G401 (cell line): Measurements from ENCODE around the gene AOPEP. TPM values are rescaled to one million over a fixed set of nuclear protein-coding genes. Genes with fewer than 3 reads are reported as not detected.

ENCODE experiments used
- DNase-seq: peaks from one replicate; pipeline ENCODE4 v3.0.0-alpha.2; 2015; ENCODE audit warnings: low spot score
- in situ Hi-C: cut with HindIII; loops from 2 replicates; pipeline ENCODE4 v1.10.0; 2016; ENCODE audit warnings: low sequenced_read_pairs, mixed read lengths
- total RNA-seq: library from RNA; depleted of rRNA; stranded (reverse); fragments of >200 nt; shearing (Covaris generic); gene quantifications from 2 replicates; pipeline ENCODE4 v1.2.3, GENCODE V29; 2014

The AOPEP gene
- total RNA-seq, 1 experiment from 2014 or later = 23.8 TPM

- in situ Hi-C loops = no loop called here
Measured at GRCh38 chr9:95085036-95085770, 358.7 kb downstream of the AOPEP start.

DNA sequence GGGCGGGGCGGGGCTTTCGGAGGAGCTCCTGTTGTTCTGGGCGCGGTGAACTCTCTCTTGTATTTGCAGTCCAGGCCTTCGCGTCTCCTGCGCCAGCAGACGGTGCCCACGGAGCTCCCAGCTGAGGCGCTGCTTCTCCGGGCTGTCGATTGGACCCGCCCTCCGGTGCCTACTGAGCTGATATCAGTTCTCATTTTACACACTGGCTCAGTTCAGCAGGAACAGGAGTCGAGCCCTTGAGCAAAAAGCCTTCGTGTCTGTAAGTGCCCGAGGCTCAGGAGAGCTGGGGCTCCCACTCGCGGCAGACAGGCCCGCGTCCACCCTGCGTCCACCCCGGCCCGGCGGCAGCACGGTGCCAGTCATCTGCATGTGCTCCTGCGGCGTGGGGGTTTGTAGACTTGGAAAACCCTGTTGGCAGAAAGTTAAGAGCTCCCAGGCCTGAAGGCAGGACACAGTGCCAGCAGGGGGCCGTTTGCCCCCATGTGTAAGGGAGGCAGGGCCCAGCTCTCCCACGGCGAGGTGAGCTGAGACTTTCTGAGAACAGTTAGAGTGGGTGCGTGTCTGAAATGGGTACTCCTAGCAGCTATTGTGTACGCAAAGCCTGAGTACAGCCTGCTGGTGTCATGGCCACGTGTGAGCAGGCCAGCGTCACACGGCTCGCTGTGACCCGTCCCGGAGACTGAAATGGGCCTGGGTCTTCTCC is 359.5 kb downstream of the AOPEP start:
- no peak for DNase-seq
- in situ Hi-C loops = no loop called here

More at GRCh38 chr9:95085036-95085770, 358.7 kb downstream of the AOPEP start:
- peak; percentile 59 for DNase-seq

DNA sequence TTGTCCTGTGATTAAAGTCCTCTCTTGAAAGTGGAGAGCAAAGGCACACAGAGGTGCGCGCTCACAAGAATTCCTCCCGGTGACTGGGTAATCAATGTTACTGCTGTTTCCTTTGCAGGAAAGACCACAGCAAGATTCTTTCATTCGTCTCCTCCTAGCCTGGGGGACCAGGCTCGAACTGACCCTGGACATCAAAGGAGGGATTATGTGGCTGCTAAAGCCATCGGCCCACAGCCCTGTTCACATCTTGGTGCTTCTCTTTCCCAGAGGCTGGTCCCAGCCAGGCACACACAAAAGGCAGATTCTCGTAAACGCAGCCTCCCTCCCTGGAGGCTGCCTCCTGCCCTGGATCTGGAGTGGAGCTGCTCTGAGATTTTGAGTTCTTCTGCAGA is 360.1 kb downstream of the AOPEP start:
- in situ Hi-C loops = no loop called here
- no peak for DNase-seq

DNA sequence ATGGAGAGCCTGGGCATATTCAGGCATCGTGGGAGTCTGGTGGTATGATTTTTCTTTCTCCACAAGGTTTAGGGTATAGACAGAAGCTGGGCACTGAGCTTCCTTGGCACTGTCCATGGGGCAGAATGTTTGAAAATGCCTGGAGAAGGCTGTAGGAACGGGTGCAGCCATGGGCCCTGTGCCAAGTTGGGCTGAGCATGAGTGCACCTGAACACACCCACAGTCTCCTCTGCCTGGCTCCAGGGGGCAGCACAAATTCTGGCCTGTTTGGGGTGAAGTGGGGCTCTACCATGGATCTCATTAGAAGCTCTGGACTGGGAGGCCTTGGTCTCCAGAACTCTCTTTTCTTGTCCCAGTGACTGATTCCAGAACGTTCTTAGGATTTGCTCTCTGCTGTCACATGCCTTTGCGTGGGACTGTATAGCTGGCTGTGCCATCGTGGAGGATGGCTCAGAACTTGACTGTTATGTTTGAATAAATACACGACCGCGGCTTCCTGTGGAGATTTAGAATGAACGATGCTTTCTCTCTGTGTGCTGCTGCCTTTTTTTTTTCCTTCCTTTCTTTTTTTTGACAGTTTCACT is 361.3 kb downstream of the AOPEP start:
- no peak for DNase-seq
- in situ Hi-C loops = no loop called here

GRCh38 chr9:95088421-95089161 is 362.1 kb downstream of the AOPEP start:
- in situ Hi-C loops = no loop called here
- no peak for DNase-seq

GRCh38 chr9:95089257-95090022 is 362.9 kb downstream of the AOPEP start:
- no peak for DNase-seq
- in situ Hi-C loops = no loop called here

- peak; percentile 83 for DNase-seq
- in situ Hi-C loops = no loop called here
Measured at GRCh38 chr9:95090023-95090791, 363.7 kb downstream of the AOPEP start.

- no peak for DNase-seq
- in situ Hi-C loops = no loop called here
Measured at GRCh38 chr9:95090871-95091577, 364.5 kb downstream of the AOPEP start.

- no peak for DNase-seq
- in situ Hi-C loops = no loop called here
Measured at GRCh38 chr9:95091601-95092261, 365.2 kb downstream of the AOPEP start.

- no peak for DNase-seq
- in situ Hi-C loops = no loop called here
Measured at GRCh38 chr9:95092262-95093072, 366.0 kb downstream of the AOPEP start.

- in situ Hi-C loops = no loop called here
- no peak for DNase-seq
Measured at GRCh38 chr9:95093586-95093985, 367.1 kb downstream of the AOPEP start.

GRCh38 chr9:95094002-95094401 is 367.5 kb downstream of the AOPEP start:
- in situ Hi-C loops = no loop called here

GRCh38 chr9:95095641-95096355 is 369.3 kb downstream of the AOPEP start:
- in situ Hi-C loops = no loop called here
- DNase-seq = no peak

More at GRCh38 chr9:95094002-95094401, 367.5 kb downstream of the AOPEP start:
- no peak for DNase-seq

DNA sequence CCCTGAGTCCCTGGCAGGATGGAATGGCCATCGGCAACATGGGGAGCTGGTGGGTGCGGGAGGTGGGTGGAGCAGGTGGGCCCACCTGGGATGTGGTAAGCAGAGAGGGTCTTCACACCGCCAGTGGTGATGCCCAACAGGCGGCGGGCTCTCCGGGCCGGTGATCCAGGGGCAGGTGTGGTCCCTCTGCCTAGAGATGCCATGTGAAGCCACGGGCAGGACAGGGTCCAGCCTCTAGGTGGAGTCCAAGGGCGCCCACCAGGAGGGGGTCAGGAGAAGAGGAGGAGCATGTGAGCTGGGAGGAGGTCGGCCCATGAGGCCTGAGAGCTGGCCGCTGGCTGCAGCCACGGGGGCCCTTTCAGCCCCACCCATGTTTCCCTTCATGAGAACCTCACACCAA is 369.9 kb downstream of the AOPEP start:
- in situ Hi-C loops = no loop called here
- DNase-seq = no peak

DNA sequence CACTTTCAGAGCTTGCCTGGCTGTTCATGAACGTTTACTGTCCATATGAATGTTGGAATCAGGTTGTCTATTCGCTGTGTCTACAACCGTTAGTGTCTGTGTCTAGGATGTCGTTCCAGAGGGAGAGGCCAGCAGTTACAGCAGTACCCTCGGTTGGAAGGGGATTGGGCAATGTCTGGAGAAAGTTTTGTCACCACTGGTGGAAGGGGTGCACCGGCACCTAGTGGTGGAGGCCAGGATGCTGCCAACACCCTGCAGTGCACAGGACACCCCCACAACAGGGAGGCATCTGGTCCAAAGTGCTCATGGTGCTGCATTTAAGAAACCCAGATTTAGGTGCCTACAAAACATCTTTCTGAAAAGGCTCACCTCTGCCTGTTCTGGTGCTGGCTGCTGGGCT is 370.3 kb downstream of the AOPEP start:
- in situ Hi-C loops = no loop called here
- DNase-seq = no peak

- in situ Hi-C loops = no loop called here
- no peak for DNase-seq
Measured at GRCh38 chr9:95097279-95097678, 370.8 kb downstream of the AOPEP start.
